Tibial artery (tissue), 4 donors: ENCODE measurements around the gene MAP3K3.

Experiments used
- DNase-seq, 2 donors: peaks; one replicate each; pipeline ENCODE4 v3.0.0-alpha.2; 2019
- H3K27ac ChIP-seq, 2 donors: fragments of 200-600 bp; sonication (generic) in 1 of 2; 1 replicate in 1 of 2; 2 replicates in 1 of 2; pipeline ENCODE4 v1.5.1; 2018 to 2019; ENCODE audit warnings: mild to moderate bottlenecking in 1 of 2
- H3K27me3 ChIP-seq, 2 donors: fragments of 200-600 bp; sonication (generic) in 1 of 2; one replicate each; pipeline versions ENCODE4 v1.5.1 to v1.6.0; 2016 to 2019
- H3K36me3 ChIP-seq, 3 donors: fragments of 200-600 bp; sonication (generic) in 2 of 3; one replicate each; pipeline ENCODE4 v1.5.1; 2016 to 2019; ENCODE audit warnings: mild to moderate bottlenecking in 2 of 3
- H3K4me1 ChIP-seq, 4 donors: fragments of 200-600 bp; sonication (generic) in 2 of 4; 1 replicate in 3 of 4; 2 replicates in 1 of 4; pipeline ENCODE4 v1.5.1; 2016 to 2019
- H3K4me3 ChIP-seq, 2 donors: fragments of 200-600 bp; sonication (generic) in 1 of 2; 1 replicate in 1 of 2; 2 replicates in 1 of 2; pipeline ENCODE4 v1.5.1; 2018 to 2019; ENCODE audit warnings: mild to moderate bottlenecking in 2 of 2
- H3K9me3 ChIP-seq, 3 donors: fragments of 200-600 bp; sonication (generic) in 1 of 3; one replicate each; pipeline ENCODE4 v1.5.1; 2016 to 2019
- CTCF ChIP-seq, 2 experiments: fragments of 200-600 bp in 1 of 2; fragments of 450-650 bp in 1 of 2; IDR thresholded peaks; one replicate each; pipeline ENCODE4 v1.5.1; 2017 to 2019; ENCODE audit warnings: antibody characterized with exemption in 2 of 2, mild to moderate bottlenecking in 1 of 2, moderate library complexity in 1 of 2
- intact Hi-C: fragments of 100-400 bp; cut with DNase I; formaldehyde crosslinking; loops from one replicate; pipeline ENCODE4 v1.15.0; 2023; ENCODE audit warnings: low total_unique reads

Gene MAP3K3

GRCh38 chr17:63635787-63636186 is 13.6 kb downstream of the MAP3K3 start:
- no peak for TF ChIP-seq CTCF (IDR thresholded peaks at IDR 0.05)
- Histone ChIP-seq H3K27me3 (no peaks in the 10 kb centered on the region), H3K27ac (no peak overlapping the region), H3K4me3 (no peak overlapping the region), H3K36me3 (peaks cover 58 to 65% (median 60%) of the 10 kb centered on the region in 3 donors), H3K4me1 (peaks cover 0 to 13% (median 3%) of the 10 kb centered on the region in 4 donors), H3K9me3 (no peaks in the 10 kb centered on the region)
- no peak for DNase-seq
- intact Hi-C loops: no loop called here

- H3K27ac ChIP-seq: no peak overlapping the region
- no peaks in the 10 kb centered on the region for H3K27me3 ChIP-seq
- no peaks in the 10 kb centered on the region for H3K9me3 ChIP-seq
- peaks cover 38 to 51% (median 47%) of the 10 kb centered on the region in 3 donors for H3K36me3 ChIP-seq
- no peak for DNase-seq
- no peaks in the 10 kb centered on the region for H3K4me1 ChIP-seq
- intact Hi-C loops: no loop called here
- no peak overlapping the region for H3K4me3 ChIP-seq
- TF ChIP-seq CTCF (IDR thresholded peaks at IDR 0.05): no peak
These were observed 16.9 kb downstream of the MAP3K3 start for GRCh38 chr17:63639125-63639524.

DNA sequence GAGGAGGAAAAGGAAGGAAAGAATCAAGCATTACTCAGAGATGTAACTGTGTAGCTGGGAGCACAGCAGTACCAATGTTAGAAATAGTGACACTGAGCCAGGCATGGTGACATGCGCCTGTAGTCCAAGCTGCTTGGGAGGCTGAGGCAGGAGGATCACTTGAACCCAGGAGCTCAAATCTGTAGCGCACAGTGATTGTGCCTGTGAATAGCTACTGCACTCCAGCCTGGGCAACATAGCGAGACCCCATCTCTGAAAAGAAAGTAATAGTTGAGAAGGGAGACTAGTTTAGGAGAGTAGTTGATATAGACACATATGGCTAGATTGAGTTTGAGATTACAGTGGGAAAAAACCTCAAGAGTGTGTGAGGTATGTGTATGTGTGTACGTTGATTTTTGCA is 17.8 kb downstream of the MAP3K3 start:
- TF ChIP-seq CTCF (IDR thresholded peaks at IDR 0.05): no peak
- H3K4me3 ChIP-seq: no peak overlapping the region
- no peak for DNase-seq
- no peaks in the 10 kb centered on the region for H3K4me1 ChIP-seq
- no peaks in the 10 kb centered on the region for H3K9me3 ChIP-seq
- no peaks in the 10 kb centered on the region for H3K27me3 ChIP-seq
- H3K36me3 ChIP-seq: peaks cover 31 to 42% (median 39%) of the 10 kb centered on the region in 3 donors
- intact Hi-C loops: no loop called here
- H3K27ac ChIP-seq: no peak overlapping the region

DNA sequence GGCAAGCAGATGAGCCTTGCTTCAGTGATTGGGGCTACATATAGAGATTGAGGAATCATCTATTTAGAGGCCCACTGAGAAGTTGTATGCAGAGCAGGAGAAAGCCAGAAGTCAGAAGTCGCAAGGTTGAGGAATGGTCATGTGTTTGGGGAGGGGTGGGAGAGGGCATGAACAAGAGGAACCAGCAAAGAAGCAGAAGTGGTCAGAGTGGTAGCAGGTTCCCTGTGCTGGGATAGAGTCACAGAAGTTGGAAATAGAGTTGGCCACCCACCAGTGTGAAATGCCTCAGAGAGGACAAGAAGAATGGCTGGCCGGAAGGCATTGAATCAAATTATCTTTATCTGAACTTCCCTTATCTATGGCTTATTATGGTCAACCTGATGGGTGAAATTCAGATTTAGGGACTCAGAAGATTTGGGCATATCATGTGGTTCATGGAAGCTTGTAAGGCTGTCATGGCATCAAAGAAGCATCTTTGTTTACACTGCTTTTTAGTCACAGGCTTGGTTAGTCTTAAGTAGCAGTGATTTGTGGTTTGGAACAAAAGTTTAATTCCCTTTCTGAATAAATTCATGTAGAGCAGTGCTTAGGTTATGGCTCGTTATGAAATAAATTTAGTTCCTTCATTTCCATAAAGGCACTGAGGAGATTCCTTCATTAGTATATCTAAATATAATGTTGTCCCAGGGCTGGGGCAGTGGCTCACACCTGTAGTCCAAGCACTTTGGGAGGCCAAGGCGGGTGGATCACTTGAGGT is 19.7 kb downstream of the MAP3K3 start:
- peaks cover 28 to 35% (median 29%) of the 10 kb centered on the region in 3 donors for H3K36me3 ChIP-seq
- no peak for TF ChIP-seq CTCF (IDR thresholded peaks at IDR 0.05)
- H3K4me3 ChIP-seq: no peak overlapping the region
- H3K4me1 ChIP-seq: peaks cover 0 to 11% (median 0%) of the 10 kb centered on the region in 4 donors
- intact Hi-C loops: no loop called here
- H3K27me3 ChIP-seq: no peaks in the 10 kb centered on the region
- H3K27ac ChIP-seq: no peak overlapping the region
- DNase-seq: peak; percentile 70 to 71
- H3K9me3 ChIP-seq: no peaks in the 10 kb centered on the region

DNA sequence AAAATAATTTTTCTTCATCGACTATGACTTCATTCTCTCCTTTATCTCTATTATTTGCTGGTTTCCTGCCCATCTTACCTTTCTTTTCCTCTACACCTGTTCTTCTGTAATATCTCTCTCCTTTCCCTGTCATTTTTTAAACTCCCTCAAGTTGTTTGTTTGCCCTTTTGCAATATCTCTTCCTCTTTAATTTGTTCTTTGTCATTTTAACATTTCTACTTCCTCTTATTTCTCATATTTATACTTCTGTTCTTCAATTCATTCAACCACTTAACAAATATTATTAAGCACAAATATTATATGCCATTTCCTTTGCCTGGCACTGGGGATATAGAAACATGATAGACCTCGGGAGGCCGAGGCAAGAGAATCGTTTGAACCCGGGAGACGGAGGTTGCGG is 22.6 kb downstream of the MAP3K3 start:
- intact Hi-C loops: no loop called here
- H3K4me1 ChIP-seq: peaks cover 0 to 21% (median 0%) of the 10 kb centered on the region in 4 donors
- no peak for TF ChIP-seq CTCF (IDR thresholded peaks at IDR 0.05)
- H3K9me3 ChIP-seq: no peaks in the 10 kb centered on the region
- no peak overlapping the region for H3K27ac ChIP-seq
- H3K27me3 ChIP-seq: no peaks in the 10 kb centered on the region
- no peak overlapping the region for H3K4me3 ChIP-seq
- H3K36me3 ChIP-seq: peaks cover 24 to 44% (median 29%) of the 10 kb centered on the region in 3 donors
- no peak for DNase-seq
